ENCODE results near the gene APAF1.

DNA sequence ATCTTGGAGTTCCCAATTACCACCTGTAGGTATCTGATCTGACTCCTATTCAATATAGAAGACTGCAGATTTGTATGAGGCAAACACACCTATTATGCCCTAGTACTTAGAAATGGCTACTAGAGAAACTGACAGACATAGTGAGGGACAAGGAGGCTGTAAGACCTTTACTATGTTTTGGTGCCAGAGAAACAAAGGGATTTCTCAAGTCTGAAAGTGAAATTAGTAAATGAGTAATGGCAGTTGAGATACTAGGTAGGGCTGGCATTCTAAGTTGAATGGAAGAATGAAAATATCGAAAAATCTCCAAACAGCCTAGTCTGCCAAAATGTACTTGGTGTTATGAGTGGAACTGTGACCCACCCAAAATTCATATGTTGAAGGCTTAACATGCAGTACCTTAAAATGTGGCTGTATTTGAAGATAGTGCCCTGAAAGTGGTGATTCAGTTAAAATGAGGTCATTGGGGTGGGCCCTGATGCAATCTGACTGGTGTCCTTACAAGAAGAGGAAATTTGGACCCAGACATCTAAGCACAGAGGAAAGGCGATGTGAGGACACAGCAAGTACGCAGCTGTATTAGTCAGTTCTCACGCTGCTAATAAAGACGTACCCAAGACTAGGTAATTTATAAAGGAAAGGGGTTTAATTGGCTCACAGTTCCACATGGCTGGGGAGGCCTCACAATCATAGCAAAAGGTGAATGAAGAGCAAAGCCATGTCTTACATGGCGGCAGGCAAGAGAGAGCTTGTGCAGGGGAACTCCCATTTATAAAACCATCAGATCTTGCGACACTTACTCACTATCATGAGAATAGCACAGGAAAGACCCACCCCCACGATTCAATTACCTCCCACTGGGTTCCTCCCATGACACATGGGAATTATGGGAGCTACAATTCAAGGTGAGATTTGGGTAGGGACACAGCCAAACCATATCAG is 127.0 kb downstream of the APAF1 start:
- no peak for TF ChIP-seq RAD21 (IDR thresholded peaks at IDR 0.05; ENCODE audit: low read depth)
- no peak for TF ChIP-seq FOXM1 (IDR thresholded peaks at IDR 0.05; ENCODE audit: borderline replicate concordance, low read depth)
- TF ChIP-seq YY1 (IDR thresholded peaks at IDR 0.05; ENCODE audit: low read depth), result no peak
